Measurements from ENCODE around the gene FOXP1.

GRCh38 chr3:71211083-71211482 lies 372.4 kb downstream of the FOXP1 start:
- TF ChIP-seq, protein P1, sequence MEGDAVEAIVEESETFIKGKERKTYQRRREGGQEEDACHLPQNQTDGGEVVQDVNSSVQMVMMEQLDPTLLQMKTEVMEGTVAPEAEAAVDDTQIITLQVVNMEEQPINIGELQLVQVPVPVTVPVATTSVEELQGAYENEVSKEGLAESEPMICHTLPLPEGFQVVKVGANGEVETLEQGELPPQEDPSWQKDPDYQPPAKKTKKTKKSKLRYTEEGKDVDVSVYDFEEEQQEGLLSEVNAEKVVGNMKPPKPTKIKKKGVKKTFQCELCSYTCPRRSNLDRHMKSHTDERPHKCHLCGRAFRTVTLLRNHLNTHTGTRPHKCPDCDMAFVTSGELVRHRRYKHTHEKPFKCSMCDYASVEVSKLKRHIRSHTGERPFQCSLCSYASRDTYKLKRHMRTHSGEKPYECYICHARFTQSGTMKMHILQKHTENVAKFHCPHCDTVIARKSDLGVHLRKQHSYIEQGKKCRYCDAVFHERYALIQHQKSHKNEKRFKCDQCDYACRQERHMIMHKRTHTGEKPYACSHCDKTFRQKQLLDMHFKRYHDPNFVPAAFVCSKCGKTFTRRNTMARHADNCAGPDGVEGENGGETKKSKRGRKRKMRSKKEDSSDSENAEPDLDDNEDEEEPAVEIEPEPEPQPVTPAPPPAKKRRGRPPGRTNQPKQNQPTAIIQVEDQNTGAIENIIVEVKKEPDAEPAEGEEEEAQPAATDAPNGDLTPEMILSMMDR (conservative IDR thresholded peaks at IDR 0.05 in 1 of 2, IDR thresholded peaks at IDR 0.05 in 1 of 2; ENCODE audit: extremely low read depth in 1 of 2, insufficient read depth in 1 of 2, low read depth in 1 of 2, low read length in 2 of 2): no peak
- TF ChIP-seq EZH2 (IDR thresholded peaks at IDR 0.05; ENCODE audit: borderline replicate concordance, low read length): no peak

Data from mammary epithelial cell (primary cell).